Colonic mucosa (tissue), 4 donors: ENCODE measurements around the gene MEDAG. TPM values are rescaled to one million over a fixed set of nuclear protein-coding genes. Genes with fewer than 3 reads are reported as not detected.
"Not testable (repeated sequence)": the region's sequence is repeated elsewhere in the genome, so short reads cannot be mapped to it uniquely, and the experiment has no call there.

Experiments used
- DNase-seq: peaks from one replicate; pipeline ENCODE4 v3.0.0-alpha.2; 2020
- H3K27ac ChIP-seq: fragments of 200-600 bp; one replicate; pipeline ENCODE4 v1.8.0; 2021
- H3K27me3 ChIP-seq: fragments of 200-600 bp; one replicate; pipeline ENCODE4 v1.8.0; 2021
- H3K36me3 ChIP-seq: fragments of 200-600 bp; one replicate; pipeline ENCODE4 v1.8.0; 2021
- H3K4me1 ChIP-seq: fragments of 200-600 bp; one replicate; pipeline ENCODE4 v1.8.0; 2021; ENCODE audit warnings: mild to moderate bottlenecking
- H3K4me3 ChIP-seq: fragments of 200-600 bp; one replicate; pipeline ENCODE4 v1.8.0; 2021
- H3K9ac ChIP-seq, 2 donors: one replicate each; pipeline ENCODE4 v1.7.0; 2013; ENCODE audit warnings: control low read depth in 2 of 2, low read depth in 2 of 2, low read length in 2 of 2
- H3K9me3 ChIP-seq: fragments of 200-600 bp; one replicate; pipeline ENCODE4 v1.8.0; 2021
- intact Hi-C: fragments of 100-400 bp; cut with DNase I; formaldehyde crosslinking; loops from one replicate; pipeline ENCODE4 v1.14.1; 2022
- total RNA-seq, 2 donors: library from RNA; stranded (reverse); fragmentation: NEBNext Ultra II Directional in 1 of 2; extraction: Animal tissue kit (Norgen Biotek cat#: 25700) in 1 of 2; gene quantifications; one replicate each; pipeline ENCODE4 v1.2.1, GENCODE V29; 2021
- TF ChIP-seq, protein P1 (sequence below): fragments of 200-600 bp; IDR thresholded peaks from one replicate; pipeline ENCODE4 v1.8.0; 2022; ENCODE audit warnings: antibody characterized with exemption, mild to moderate bottlenecking
- donor health status: healthy.
- donor health status: DM: no; HTN: no; CAD: no.
- donor health status: DM: no; HTN: no; CAD: no.

MEDAG gene
- total RNA-seq, 2 donors from 2014 or later, result 0.62 to 2.6 TPM

DNA sequence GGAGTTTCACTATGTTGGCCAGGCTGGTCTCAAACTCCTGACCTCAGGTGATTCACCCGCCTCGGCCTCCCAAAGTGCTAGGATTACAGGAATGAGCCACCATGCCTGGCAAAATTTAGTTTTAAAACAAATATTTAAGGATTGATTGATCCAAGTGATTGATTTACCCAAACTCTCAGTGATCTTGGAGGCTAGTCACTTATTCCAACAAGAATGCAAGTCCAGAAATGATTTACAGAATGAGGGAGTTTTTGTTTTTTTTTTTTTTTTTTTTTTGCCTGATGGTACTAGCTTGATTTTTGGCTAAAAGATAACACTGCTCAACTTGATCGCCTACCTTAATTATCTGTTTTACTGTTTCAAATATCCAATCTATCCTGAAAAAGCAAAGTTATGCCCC, 20.7 kb downstream of the MEDAG start:
- Histone ChIP-seq H3K36me3 (no peaks in the 10 kb centered on the region), H3K4me3 (no peak overlapping the region), H3K9me3 (no peaks in the 10 kb centered on the region), H3K27me3 (no peaks in the 10 kb centered on the region), H3K4me1 (no peaks in the 10 kb centered on the region), H3K27ac (no peak overlapping the region), H3K9ac (no peak overlapping the region)
- intact Hi-C loops, result no loop called here
- TF ChIP-seq, protein P1, sequence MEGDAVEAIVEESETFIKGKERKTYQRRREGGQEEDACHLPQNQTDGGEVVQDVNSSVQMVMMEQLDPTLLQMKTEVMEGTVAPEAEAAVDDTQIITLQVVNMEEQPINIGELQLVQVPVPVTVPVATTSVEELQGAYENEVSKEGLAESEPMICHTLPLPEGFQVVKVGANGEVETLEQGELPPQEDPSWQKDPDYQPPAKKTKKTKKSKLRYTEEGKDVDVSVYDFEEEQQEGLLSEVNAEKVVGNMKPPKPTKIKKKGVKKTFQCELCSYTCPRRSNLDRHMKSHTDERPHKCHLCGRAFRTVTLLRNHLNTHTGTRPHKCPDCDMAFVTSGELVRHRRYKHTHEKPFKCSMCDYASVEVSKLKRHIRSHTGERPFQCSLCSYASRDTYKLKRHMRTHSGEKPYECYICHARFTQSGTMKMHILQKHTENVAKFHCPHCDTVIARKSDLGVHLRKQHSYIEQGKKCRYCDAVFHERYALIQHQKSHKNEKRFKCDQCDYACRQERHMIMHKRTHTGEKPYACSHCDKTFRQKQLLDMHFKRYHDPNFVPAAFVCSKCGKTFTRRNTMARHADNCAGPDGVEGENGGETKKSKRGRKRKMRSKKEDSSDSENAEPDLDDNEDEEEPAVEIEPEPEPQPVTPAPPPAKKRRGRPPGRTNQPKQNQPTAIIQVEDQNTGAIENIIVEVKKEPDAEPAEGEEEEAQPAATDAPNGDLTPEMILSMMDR, result no peak
- no peak for DNase-seq

DNA sequence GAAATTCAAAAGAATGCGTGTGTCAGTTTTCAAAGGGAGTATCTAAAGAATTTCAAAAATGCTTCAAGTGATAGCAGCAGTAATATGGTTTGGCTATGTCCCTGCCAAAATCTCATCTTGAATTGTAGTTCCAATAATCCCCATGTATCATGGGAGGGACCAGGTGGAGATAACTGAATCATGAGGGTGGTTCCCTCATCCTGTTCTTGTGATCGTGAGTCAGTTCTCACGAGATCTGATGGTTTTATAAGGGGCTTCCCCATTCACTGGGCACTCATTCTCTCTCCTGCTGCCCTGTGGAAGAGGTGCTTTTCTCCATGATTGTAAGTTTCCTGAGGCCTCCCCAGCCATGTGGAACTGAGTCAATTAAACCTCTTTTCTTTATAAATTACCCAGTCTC, 21.1 kb downstream of the MEDAG start:
- intact Hi-C loops, H3K27me3 ChIP-seq, H3K36me3 ChIP-seq, H3K9ac ChIP-seq, DNase-seq, H3K4me3 ChIP-seq, H3K9me3 ChIP-seq, H3K27ac ChIP-seq, H3K4me1 ChIP-seq: not testable (repeated sequence)

DNA sequence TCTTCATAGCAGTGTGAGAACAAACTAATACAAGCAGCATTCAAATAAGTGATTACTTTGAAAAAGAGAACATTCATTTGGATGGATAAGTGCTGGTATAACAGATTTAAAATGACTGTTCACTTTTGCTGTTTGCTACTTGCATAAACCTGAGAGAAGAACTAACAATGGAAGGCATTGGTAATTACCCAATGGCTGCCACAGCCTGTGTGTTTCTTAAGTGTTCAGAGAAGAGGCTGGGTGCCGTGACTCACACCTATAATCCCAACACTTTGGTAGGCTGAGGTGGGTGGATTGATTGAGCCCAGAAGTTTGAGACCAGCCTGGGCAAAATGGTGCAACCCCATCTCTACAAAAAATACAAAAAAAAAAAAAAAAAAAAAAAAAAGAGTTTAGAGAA, 21.5 kb downstream of the MEDAG start:
- H3K36me3 ChIP-seq, result no peaks in the 10 kb centered on the region
- intact Hi-C loops, result no loop called here
- H3K27me3 ChIP-seq, result no peaks in the 10 kb centered on the region
- no peak overlapping the region for H3K9ac ChIP-seq
- TF ChIP-seq, protein P1, result no peak
- no peak overlapping the region for H3K27ac ChIP-seq
- H3K4me1 ChIP-seq, result no peaks in the 10 kb centered on the region
- DNase-seq, result no peak
- H3K9me3 ChIP-seq, result no peaks in the 10 kb centered on the region
- no peak overlapping the region for H3K4me3 ChIP-seq

DNA sequence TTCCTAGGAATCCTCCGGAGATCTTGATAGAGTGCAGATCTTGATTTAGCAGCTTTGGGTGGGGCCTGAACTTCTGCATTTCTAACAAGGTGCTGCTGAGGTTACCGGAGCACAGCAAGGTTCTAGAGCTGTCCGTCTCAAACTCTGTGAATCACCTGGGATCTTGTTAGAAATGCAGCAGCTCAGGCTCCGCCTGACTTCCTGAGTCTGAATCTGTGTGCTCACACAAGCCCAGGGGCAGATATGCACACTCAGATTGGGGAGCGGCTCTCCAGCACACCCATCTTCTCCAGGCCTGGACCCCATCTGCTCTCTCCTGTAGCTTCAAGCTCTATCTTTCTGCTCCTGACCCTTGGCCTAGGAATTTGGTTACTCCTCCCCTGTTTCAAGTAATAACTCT, 22.9 kb downstream of the MEDAG start:
- no peaks in the 10 kb centered on the region for H3K36me3 ChIP-seq
- no peak overlapping the region for H3K27ac ChIP-seq
- no peak overlapping the region for H3K4me3 ChIP-seq
- H3K9ac ChIP-seq, result no peak overlapping the region
- DNase-seq, result no peak
- intact Hi-C loops, result no loop called here
- TF ChIP-seq, protein P1, result no peak
- no peaks in the 10 kb centered on the region for H3K4me1 ChIP-seq
- H3K27me3 ChIP-seq, result no peaks in the 10 kb centered on the region
- no peaks in the 10 kb centered on the region for H3K9me3 ChIP-seq

DNA sequence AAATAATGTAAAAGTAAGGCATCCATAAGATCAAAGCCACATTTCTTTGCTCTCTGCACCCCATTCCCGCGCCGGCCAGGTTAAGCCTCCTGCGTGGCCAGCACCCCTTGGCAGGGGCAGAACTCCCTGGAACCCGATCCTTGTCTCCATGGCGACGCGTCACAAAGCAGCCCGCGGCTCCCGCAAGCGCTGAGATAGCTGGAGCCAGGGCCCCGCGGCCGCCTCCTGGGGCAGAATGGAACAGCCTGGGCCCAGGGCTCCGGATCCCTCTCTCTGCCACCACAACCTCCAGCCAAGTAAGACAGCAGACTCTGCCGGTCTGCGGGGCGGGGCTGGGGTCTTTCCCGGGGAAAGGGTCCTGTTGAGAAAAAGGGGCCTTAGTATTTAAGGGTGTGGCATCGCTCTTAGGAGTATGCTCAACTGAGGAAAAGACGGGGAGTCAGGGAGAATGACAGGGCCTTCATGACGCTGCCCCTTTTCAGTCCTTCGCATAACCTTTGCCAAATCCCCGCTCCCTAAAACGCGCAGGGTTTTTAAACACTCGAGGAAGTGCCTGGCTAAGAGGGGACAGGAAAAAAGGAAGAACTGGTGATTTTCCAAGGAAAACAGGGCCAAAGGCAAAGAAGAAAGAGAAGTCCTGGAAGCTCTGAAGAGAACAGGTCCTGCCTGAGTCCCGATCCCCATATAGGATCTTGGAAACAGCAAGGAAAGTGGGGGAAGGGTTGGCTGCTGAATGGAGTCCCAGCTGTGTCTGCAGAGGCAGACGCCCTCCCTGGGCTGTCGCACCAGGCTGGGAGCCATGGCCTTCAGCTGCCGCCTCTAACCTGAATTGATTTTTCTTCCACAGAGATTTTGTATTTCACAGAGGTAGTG, 26.6 kb downstream of the MEDAG start, which contains the start of gene TEX26:
Gene TEX26, plus strand, starts transcription at position 176 of the 873 bp plus-strand sequence. Its CDS starts 60 bp downstream, at position 236.
- H3K36me3 ChIP-seq, result no peaks in the 10 kb centered on the region
- no peak within 1 kb of the TSS for H3K27ac ChIP-seq
- no peaks in the 10 kb centered on the region for H3K4me1 ChIP-seq
- TF ChIP-seq, protein P1, result no peak
- intact Hi-C loops, result no loop called here
- no peak for DNase-seq
- no peaks in the 10 kb centered on the region for H3K27me3 ChIP-seq
- no peak within 1 kb of the TSS for H3K9ac ChIP-seq
- no peaks in the 10 kb centered on the region for H3K9me3 ChIP-seq
- no peak within 1 kb of the TSS for H3K4me3 ChIP-seq

DNA sequence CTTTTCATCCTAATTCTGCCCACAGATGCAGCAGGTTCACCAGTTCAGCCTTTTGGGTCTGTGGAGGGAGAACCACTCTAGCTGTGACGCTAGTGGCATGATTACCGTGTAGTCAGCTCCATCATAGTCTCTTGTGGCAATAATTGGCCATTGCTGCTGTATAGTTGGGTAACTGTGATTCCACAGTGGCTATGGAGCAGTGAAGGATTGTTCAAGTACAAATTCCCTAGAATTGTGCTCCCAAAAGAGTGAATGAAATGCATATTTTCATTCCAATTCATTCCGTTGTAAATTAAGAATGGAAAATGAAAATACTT, 27.2 kb downstream of the MEDAG start:
- no peaks in the 10 kb centered on the region for H3K4me1 ChIP-seq
- TF ChIP-seq, protein P1, result no peak
- H3K4me3 ChIP-seq, result no peak overlapping the region
- H3K9me3 ChIP-seq, result no peaks in the 10 kb centered on the region
- DNase-seq, result no peak
- no peaks in the 10 kb centered on the region for H3K36me3 ChIP-seq
- H3K27ac ChIP-seq, result no peak overlapping the region
- intact Hi-C loops, result no loop called here
- no peaks in the 10 kb centered on the region for H3K27me3 ChIP-seq
- no peak overlapping the region for H3K9ac ChIP-seq
